GM15510 (cell line): Measurements from ENCODE around the gene SLX4IP.

Source experiments
- POLR2A ChIP-seq: IDR thresholded peaks from 3 replicates; pipeline ENCODE4 v1.6.1; 2011; ENCODE audit warnings: borderline replicate concordance; ENCODE audit not compliant: insufficient read length; ENCODE audit errors: extremely low read depth

Gene SLX4IP

DNA sequence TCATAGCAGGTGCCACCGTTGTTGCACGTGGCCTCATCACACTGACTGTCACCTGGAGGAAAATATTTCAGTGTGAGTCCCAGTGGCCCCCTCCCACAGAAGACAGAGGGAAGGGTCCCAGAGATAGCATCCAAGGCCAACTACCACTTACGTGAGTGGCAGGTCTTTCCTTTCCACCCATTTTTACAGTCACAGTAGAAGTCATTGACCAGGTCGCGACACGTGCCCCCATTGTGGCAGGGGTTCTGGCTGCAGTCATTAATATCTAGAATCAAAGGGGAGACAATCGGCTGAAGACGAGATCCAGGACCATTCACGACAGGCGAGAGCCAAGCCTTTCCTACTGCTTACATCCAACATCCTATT, 210.1 kb downstream of the SLX4IP start:
- no peak for TF ChIP-seq POLR2A

DNA sequence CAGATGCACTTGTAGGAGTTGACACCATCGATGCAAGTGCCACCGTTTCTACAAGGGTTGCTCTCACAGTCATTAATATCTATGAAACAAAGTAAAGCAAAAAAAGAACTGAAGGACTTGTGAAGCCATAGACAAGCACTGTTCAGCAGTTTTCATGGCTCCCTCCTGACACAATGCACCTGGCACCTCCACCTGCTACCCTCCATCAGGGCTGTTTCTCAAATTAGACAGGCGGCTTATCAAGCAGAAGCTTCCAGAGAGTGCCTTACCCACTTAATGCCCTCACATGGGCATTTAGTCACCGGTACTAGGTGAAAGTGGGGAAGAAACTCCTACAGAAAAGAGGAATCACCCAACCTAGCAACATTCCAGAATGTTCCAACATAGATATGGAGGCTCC, 210.9 kb downstream of the SLX4IP start:
- TF ChIP-seq POLR2A: no peak

DNA sequence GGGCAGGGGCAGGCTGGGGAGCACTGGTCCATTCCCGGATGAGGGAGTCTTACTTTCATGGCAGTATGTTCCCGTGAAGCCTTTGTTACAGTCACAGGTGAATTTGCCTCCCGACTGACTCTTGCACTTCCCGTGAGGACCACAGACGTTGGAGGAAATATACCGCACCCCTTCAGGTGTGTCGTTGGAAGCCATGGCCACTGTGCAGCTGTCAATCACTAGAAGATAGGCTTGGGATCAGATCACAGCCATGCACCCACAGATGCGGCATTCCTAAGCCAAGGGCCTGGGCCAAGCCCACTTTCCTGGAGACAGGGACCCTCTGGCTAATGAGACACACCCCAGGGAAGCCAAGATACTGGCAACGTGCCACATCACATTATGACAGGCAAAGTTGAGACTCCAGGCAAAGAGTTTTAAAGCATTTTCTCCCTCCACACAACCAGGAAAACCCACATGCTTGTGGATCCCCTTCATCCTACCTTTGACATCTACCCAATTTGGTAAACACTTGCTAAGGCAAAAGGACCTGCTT, 211.8 kb downstream of the SLX4IP start:
- no peak for TF ChIP-seq POLR2A

- TF ChIP-seq POLR2A: no peak
These were observed 212.4 kb downstream of the SLX4IP start for GRCh38 chr20:10647471-10647870.

DNA sequence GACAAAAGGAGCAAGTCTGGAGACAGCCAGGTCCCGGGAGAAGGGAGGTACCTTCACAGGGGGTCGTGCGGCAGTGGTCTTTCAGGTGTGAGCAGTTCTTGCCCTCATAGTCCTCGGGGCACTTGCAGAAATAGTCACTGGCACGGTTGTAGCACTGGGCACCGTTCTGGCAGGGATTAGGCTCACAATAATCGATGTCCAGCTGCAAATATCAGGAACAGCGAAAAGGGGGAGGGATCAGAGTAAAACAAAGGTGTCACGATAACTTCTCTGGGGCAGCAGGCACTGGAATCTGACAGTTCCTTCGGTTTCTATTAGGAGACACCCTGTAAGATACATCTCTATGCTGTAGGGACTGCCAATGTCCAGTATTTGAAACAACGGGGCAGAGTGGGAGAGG, 212.8 kb downstream of the SLX4IP start:
- no peak for TF ChIP-seq POLR2A

DNA sequence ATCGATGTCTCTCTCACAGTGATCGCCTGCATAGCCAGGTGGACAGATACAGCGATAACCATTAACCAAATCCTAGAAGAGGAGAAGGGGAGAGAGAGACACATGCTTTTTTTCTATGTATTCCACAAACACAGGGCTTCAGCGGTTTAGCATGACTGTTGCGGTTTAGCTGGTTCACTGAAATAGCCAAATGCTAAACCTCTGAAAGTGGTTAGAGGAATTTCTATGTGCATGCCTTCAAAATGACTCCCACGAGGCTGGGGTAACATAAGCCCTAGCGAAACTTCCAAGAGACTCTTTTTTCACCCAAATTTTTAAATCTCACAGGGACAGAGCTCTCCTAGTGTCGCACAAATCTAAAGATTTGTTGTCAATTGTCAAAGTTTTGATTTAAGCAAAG, 213.5 kb downstream of the SLX4IP start:
- no peak for TF ChIP-seq POLR2A

DNA sequence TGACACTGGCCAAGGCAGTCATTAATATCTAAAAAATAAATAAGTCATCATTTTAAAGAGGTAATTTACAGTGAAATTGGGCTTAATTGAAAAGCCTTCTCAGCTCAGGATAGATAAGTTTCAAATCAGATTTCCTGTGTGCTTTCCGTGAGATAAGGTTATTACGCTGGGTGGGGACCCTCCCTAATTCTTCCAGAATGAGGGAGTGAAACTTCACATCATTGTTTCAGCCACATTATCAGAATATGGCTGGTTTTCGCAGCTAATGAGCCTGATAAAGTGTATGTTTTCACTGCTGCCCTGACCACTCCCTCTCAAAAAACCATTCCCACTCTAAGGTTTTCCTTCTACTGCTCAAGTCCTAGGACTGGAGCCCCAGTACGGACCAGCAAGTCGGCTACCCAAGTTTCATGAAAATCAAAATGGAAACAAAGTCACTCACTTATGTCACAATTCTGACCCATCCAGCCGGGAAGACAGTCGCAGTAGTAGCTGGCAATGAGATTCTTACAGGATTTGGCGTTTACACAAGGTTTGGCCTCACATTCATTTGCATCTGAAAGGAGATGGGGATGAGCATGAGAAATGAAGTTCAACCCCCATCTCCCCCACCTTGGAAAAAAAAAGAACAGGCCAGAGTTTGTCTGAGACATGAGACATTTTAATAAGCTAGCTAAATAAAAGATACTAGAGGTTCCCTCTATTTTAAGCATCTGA, 214.1 kb downstream of the SLX4IP start:
- no peak for TF ChIP-seq POLR2A

DNA sequence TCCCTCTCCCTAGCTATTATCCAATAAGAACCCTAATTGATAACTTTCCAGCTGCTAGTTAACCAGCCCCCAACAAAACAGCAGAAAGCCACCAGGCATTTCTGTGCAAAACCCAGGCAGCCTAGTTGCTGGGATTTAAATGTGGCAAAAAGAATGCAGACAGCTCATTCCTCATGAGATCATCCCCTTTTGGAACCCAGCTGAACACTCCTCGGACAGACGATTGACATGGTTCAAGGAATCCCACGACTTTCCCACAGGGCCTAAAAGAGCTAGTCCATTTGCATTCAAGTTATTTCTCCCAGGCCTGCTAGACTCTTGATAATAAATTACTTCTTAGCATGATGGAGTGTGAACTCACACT, 214.7 kb downstream of the SLX4IP start:
- TF ChIP-seq POLR2A: no peak

DNA sequence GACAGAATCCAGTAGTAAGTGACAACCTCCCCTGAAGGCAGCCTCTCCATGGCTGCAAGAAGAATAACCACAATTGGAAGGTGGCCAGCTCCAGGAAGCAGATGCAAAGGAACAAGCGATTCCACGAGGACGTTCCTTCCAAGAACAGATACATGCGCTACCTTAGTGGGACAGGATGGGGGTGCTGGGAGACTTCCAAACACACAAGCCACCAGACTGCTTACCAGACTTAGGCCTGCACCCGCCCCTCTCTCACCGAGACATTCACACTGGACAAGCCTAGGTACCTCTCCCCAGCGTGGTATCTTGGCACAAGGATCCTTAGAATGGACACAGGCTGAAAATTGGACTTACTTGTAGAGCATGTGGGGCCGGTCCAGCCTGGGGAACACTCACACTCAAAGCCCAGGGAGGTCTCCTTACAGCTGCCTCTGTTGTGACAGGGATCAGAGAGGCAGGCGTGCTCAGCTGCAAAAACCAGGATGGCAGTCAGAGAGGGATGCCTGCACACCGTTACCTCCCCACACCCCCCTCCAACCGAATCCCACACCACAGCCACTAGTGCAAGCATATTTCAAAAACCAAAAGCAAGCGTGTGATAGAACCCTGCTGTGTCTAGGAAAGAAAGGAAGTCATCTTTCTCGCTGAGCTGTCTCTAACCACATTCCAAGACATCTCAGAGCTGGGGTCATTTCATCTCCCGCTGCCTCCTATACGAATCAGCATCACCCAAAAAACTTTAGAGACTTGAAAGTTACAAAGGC, 216.3 kb downstream of the SLX4IP start:
- TF ChIP-seq POLR2A: no peak

- no peak for TF ChIP-seq POLR2A
These were observed 217.1 kb downstream of the SLX4IP start for GRCh38 chr20:10652185-10652584.

- TF ChIP-seq POLR2A: no peak
These were observed 217.7 kb downstream of the SLX4IP start for GRCh38 chr20:10652660-10653261.

DNA sequence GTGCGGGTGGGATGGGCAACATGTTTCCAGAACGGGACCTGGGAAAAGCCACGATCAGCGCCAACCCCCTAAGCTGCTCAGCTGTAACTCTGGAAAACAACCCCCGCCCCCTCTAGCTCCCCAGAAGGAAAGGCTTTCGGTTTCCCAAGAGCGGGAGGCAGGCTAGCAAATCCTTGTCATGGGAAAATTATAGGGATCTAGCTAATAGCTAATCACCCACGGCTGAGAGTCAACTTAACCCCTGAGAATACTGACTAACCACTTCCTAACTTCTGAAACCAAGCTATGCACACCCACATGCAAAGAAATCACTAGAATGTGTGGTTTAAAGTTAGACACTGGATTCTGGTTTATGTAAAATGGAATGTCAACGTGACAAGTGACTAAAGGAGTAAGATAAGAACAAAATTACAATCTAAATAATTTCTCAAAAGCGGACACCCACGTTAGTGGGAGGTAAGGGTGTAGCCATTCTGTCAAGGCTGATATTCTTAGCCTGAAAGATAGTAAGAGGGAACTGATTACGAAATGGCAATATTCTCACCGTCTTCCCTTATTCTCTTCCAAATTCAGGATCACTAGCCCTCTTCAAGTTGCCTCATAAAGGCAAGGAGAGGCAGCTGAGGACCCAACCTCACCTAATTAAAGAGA, 218.6 kb downstream of the SLX4IP start:
- TF ChIP-seq POLR2A: no peak

GRCh38 chr20:10654250-10654610, 219.1 kb downstream of the SLX4IP start:
- TF ChIP-seq POLR2A: no peak

- TF ChIP-seq POLR2A: no peak
These were observed 219.5 kb downstream of the SLX4IP start for GRCh38 chr20:10654630-10655029.

DNA sequence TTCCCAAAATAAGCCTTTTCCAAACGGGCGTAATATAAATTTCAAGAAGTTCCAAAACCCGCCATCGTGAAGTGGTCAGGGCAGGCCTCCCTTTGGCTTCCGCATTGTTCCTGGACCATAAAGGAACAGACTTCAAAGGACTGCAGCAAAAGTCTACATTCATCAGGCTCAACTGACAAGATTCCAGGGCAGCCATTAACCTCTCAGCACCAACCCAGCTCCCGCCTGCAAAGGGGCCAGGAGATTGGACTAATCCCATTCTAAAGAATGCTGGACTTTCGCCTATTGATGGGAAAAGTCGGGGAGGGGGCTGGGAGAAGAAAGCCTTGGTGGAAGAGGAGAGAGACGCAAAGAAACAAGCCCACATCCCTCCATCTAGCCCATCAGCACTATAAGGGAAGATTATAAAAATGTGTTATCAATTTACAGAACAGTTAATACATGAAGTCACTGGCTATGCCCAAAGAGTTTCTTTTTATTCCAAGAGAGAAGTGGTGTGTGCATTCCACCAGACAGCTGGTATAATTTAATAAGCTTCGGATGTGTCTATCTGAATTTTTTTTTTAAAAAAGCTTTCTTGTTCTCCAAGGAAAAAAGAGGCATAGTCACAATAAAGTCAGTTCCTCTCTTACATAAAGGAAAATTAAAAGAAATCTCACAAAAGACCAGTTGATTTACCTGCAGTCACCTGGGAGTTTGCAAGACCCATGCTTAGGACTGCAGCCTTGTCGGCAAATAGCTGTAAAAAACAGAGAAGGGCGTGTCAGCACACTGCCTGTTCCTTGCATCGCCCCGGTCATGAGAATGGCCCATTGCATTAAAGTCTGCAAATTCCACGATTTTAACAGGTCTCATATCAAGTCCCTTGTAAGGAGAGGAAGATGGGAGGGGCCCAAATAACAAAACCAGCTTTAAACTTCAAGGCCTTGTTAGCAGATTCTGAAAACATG, 220.9 kb downstream of the SLX4IP start:
- no peak for TF ChIP-seq POLR2A

DNA sequence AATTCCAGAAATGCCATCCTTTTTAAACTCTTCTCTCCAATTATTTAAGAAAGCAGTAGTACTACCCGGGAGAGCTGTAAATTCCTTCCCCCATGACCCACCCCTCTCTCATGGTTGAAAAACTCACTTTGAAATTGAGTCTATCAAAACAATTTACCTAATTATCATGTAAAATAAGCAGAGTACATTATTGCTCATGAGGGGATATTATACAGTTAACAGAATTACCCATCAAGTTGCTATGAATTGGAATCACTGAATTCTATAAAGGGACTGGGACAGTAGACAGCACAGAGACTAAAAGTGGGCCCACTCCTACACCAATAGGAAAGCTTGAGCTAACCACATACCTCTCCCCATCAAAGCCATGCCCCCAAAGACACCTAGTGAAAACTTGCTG, 222.3 kb downstream of the SLX4IP start:
- TF ChIP-seq POLR2A: no peak
